ENCODE data around the gene ALDH3B1.

- no peak for TF ChIP-seq EZH2phosphoT487 (IDR thresholded peaks at IDR 0.05; ENCODE audit: low read depth, severe bottlenecking, unreplicated experiment)
- no peak for TF ChIP-seq CTCF (IDR thresholded peaks at IDR 0.05; ENCODE audit: poor library complexity)
Measured at GRCh38 chr11:68019486-68019885, 9.4 kb downstream of the ALDH3B1 start.

Data from hepatocyte (in vitro differentiated cells).